H1 (cell line): ENCODE data around the gene NPHS2. TPM values are rescaled to one million over a fixed set of nuclear protein-coding genes. Genes with fewer than 3 reads are reported as not detected.
A peak's percentile ranks its signal among the peaks of the same experiment; 100 is the strongest.

Experiments used
- CTCF ChIA-PET: fragments of 300-600 bp; sonication (Branson Sonifier 250); formaldehyde crosslinking; loops from one replicate; lab custom pipeline; 2021; ENCODE audit not compliant: partially characterized antibody; lab: Charles Lee
- POLR2A ChIA-PET: fragments of 300-600 bp; sonication (Branson Sonifier 250); formaldehyde crosslinking; loops from one replicate; lab custom pipeline; 2021; ENCODE audit warnings: inconsistent platforms; ENCODE audit not compliant: partially characterized antibody; lab: Charles Lee
- DNase-seq, 2 experiments: peaks; one replicate each; pipeline versions ENCODE4 v3.0.0 to v3.0.0-alpha.2; 2010 to 2022; ENCODE audit warnings: low spot score in 2 of 2, low read depth in 1 of 2, mixed read lengths in 1 of 2
- FAIRE-seq: peaks from 2 replicates; lab custom pipeline; 2011; peaks lifted over from hg19 to GRCh38; lab: Jason Lieb, UNC
- H2AFZ ChIP-seq: 2 replicates; pipeline ENCODE4 v1.8.1; 2012; ENCODE audit warnings: low read length, inconsistent platforms
- H2AK5ac ChIP-seq: 2 replicates; pipeline ENCODE4 v1.6.1; 2013; ENCODE audit warnings: low read depth, low read length
- H2BK120ac ChIP-seq: replicated peaks from 2 replicates; pipeline ENCODE3; 2013; ENCODE audit warnings: low read depth, low read length, inconsistent platforms
- H2BK12ac ChIP-seq: 2 replicates; pipeline ENCODE4 v1.6.1; 2013; ENCODE audit warnings: low read depth, low read length
- H2BK15ac ChIP-seq: 2 replicates; pipeline ENCODE4 v1.6.1; 2013; ENCODE audit warnings: low read length
- H2BK20ac ChIP-seq: 2 replicates; pipeline ENCODE4 v1.6.1; 2013; ENCODE audit warnings: low read length
- H2BK5ac ChIP-seq: 2 replicates; pipeline ENCODE4 v1.6.1; 2013; ENCODE audit warnings: low read depth, low read length
- H3K14ac ChIP-seq: 2 replicates; pipeline ENCODE4 v1.6.1; 2013; ENCODE audit warnings: inconsistent platforms; ENCODE audit not compliant: insufficient read length
- H3K18ac ChIP-seq: 2 replicates; pipeline ENCODE4 v1.6.1; 2013; ENCODE audit warnings: low read length; ENCODE audit errors: extremely low read depth
- H3K23ac ChIP-seq: 2 replicates; pipeline ENCODE4 v1.6.1; 2013; ENCODE audit warnings: inconsistent platforms; ENCODE audit not compliant: insufficient read length
- H3K23me2 ChIP-seq: 2 replicates; pipeline ENCODE4 v1.6.1; 2013; ENCODE audit warnings: low read depth, low read length
- H3K27ac ChIP-seq: 2 replicates; pipeline ENCODE4 v1.6.1; 2011; ENCODE audit warnings: low read depth, low read length, inconsistent platforms
- H3K27me3 ChIP-seq, 4 experiments: replicated peaks in 1 of 4; 1 replicate in 1 of 4; 2 replicates in 3 of 4; pipeline versions ENCODE4 v1.6.1 to v1.8.1; 2011 to 2013; ENCODE audit warnings: low read length in 3 of 4, mild to moderate bottlenecking in 3 of 4, inconsistent platforms in 2 of 4, mixed read lengths in 2 of 4, moderate library complexity in 1 of 4; ENCODE audit not compliant: control insufficient read depth in 3 of 4, insufficient read depth in 3 of 4; ENCODE audit errors: extremely low read depth in 1 of 4
- H3K36me3 ChIP-seq, 4 experiments: 2 replicates each; pipeline versions ENCODE4 v1.6.1 to v1.8.1; 2011 to 2013; ENCODE audit warnings: mild to moderate bottlenecking in 4 of 4, low read length in 3 of 4, moderate library complexity in 2 of 4, control low read depth in 1 of 4, inconsistent platforms in 1 of 4; ENCODE audit not compliant: insufficient read depth in 4 of 4, control insufficient read depth in 2 of 4
- H3K4ac ChIP-seq: replicated peaks from 2 replicates; pipeline ENCODE3; 2013; ENCODE audit warnings: low read length, low read depth, mixed read lengths, inconsistent platforms; ENCODE audit not compliant: insufficient read length
- H3K4me1 ChIP-seq, 4 experiments: replicated peaks in 1 of 4; 1 replicate in 1 of 4; 2 replicates in 3 of 4; pipeline versions ENCODE4 v1.6.1 to v1.8.1; 2011 to 2013; ENCODE audit warnings: low read length in 3 of 4, inconsistent platforms in 2 of 4, mixed read lengths in 1 of 4; ENCODE audit not compliant: insufficient read depth in 4 of 4, control insufficient read depth in 3 of 4
- H3K4me2 ChIP-seq, 2 experiments: 2 replicates each; pipeline versions ENCODE4 v1.6.1 to v1.8.1; 2011 to 2013; ENCODE audit warnings: low read depth in 2 of 2, low read length in 2 of 2, control low read depth in 1 of 2, inconsistent platforms in 1 of 2, mild to moderate bottlenecking in 1 of 2; ENCODE audit not compliant: insufficient read depth in 1 of 2
- H3K4me3 ChIP-seq, 4 experiments: fragments of 200-600, 300-600 bp in 1 of 4; sonication (generic), shearing (Covaris generic), sonication (Bioruptor Twin) in 1 of 4; 2 replicates each; pipeline versions ENCODE4 v1.5.1 to v1.8.1; 2011 to 2016; ENCODE audit warnings: low read length in 4 of 4, low read depth in 3 of 4, control low read depth in 2 of 4, inconsistent platforms in 2 of 4, mild to moderate bottlenecking in 2 of 4, mixed read lengths in 1 of 4, moderate library complexity in 1 of 4; ENCODE audit not compliant: insufficient read depth in 2 of 4; ENCODE audit errors: extremely low read depth in 1 of 4
- H3K56ac ChIP-seq: replicated peaks from 2 replicates; pipeline ENCODE3; 2013; ENCODE audit warnings: low read depth, mild to moderate bottlenecking, mixed read lengths, low read length, inconsistent platforms; ENCODE audit not compliant: insufficient read length
- H3K79me1 ChIP-seq: 2 replicates; pipeline ENCODE4 v1.6.1; 2013; ENCODE audit warnings: low read depth, low read length, control low read depth
- H3K79me2 ChIP-seq, 2 experiments: 2 replicates each; pipeline versions ENCODE4 v1.6.1 to v1.8.1; 2012 to 2013; ENCODE audit warnings: low read length in 2 of 2, mild to moderate bottlenecking in 2 of 2, inconsistent platforms in 1 of 2; ENCODE audit not compliant: insufficient read depth in 2 of 2, control insufficient read depth in 1 of 2
- H3K9ac ChIP-seq, 4 experiments: replicated peaks in 1 of 4; 1 replicate in 1 of 4; 2 replicates in 3 of 4; pipeline versions ENCODE4 v1.6.1 to v1.8.1; 2011 to 2013; ENCODE audit warnings: low read depth in 3 of 4, low read length in 3 of 4, control low read depth in 2 of 4, mild to moderate bottlenecking in 2 of 4, moderate library complexity in 2 of 4, inconsistent platforms in 1 of 4; ENCODE audit errors: extremely low read depth in 1 of 4
- H3K9me3 ChIP-seq, 2 experiments: 2 replicates each; pipeline versions ENCODE4 v1.6.1 to v1.8.1; 2012 to 2013; ENCODE audit warnings: mild to moderate bottlenecking in 2 of 2, moderate library complexity in 2 of 2, control low read depth in 1 of 2, inconsistent platforms in 1 of 2, low read depth in 1 of 2, low read length in 1 of 2, mixed read lengths in 1 of 2; ENCODE audit not compliant: insufficient read depth in 2 of 2
- H4K20me1 ChIP-seq, 2 experiments: replicated peaks in 1 of 2; 2 replicates each; pipeline versions ENCODE3 to v1.8.1; 2011 to 2013; ENCODE audit warnings: inconsistent platforms in 2 of 2, low read length in 2 of 2, mild to moderate bottlenecking in 1 of 2; ENCODE audit not compliant: insufficient read depth in 2 of 2, control insufficient read depth in 1 of 2
- H4K5ac ChIP-seq: 2 replicates; pipeline ENCODE4 v1.6.1; 2013; ENCODE audit warnings: low read length, low read depth, mixed read lengths, inconsistent platforms; ENCODE audit not compliant: insufficient read length
- H4K8ac ChIP-seq: 2 replicates; pipeline ENCODE4 v1.8.0; 2013; ENCODE audit warnings: mild to moderate bottlenecking, moderate library complexity, low read length, inconsistent platforms; ENCODE audit not compliant: insufficient read depth; ENCODE audit errors: extremely low read depth
- H4K91ac ChIP-seq: replicated peaks from 2 replicates; pipeline ENCODE3; 2013; ENCODE audit warnings: low read length, mixed read lengths, inconsistent platforms; ENCODE audit not compliant: insufficient read length
- MAFK ChIP-seq: IDR thresholded peaks from 2 replicates; pipeline ENCODE4 v1.6.1; 2012; ENCODE audit warnings: low read depth, mild to moderate bottlenecking, improper control_type of control experiment, low read length
- TEAD4 ChIP-seq: IDR thresholded peaks from 2 replicates; pipeline ENCODE4 v1.6.1; 2012; ENCODE audit warnings: low read depth, low read length, inconsistent platforms, mixed read lengths
- WGBS, 2 experiments: shearing (Covaris generic) in 1 of 2; methylation state at CpG; one replicate each; pipeline versions ENCODE4 v1.1.6 to v1.1.7; 2013 to 2015; ENCODE audit warnings: low lambda C conversion rate in 2 of 2, mixed read lengths in 2 of 2, inconsistent platforms in 1 of 2, low coverage in 1 of 2, missing lambda C conversion rate in 1 of 2; ENCODE audit not compliant: insufficient replicate concordance in 2 of 2, insufficient coverage in 1 of 2, insufficient read length in 1 of 2; ENCODE audit errors: extremely low coverage in 1 of 2, missing lambda C conversion rate in 1 of 2; 5-methylcytosine and 5-hydroxymethylcytosine counted together
- polyA plus RNA-seq, 7 experiments: library from polyadenylated mRNA; depleted of rRNA in 3 of 7; stranded (reverse) in 5 of 7; unstranded in 2 of 7; fragments of >200 nt in 5 of 7; fragments of 200-250 nt in 2 of 7; gene quantifications; 1 replicate in 5 of 7; 2 replicates in 1 of 7; 4 replicates in 1 of 7; pipeline versions ENCODE4 v1.2.1 to v1.2.3, GENCODE V29; 2011 to 2013; ENCODE audit warnings: missing spikeins in 2 of 7, mixed read lengths in 2 of 7
- total RNA-seq: library from RNA; stranded (reverse); fragmentation: NEBNext Ultra II Directional; extraction: Animal tissue kit (Norgen Biotek cat#: 25700); gene quantifications from 2 replicates; pipeline ENCODE4 v1.2.1, GENCODE V29; 2021

Gene NPHS2
- total and polyA plus RNA-seq, 2 of the 8 experiments (the other 6 are each of a cell fraction or from before 2014, with no cell fraction given): not detected

GRCh38 chr1:179550746-179551682, 24.7 kb downstream of the NPHS2 start:
- no peak overlapping the region for H2BK12ac ChIP-seq
- no peak overlapping the region for H4K91ac ChIP-seq
- no peak overlapping the region for H3K4ac ChIP-seq
- H3K56ac ChIP-seq: no peak overlapping the region
- WGBS, 2 experiments: 73% methylated on average over 9 of the region's 9 CpGs; no CpG with 5 or more reads in 1 of the 2 experiments
- no peaks in the 10 kb centered on the region for H3K79me2 ChIP-seq
- H3K27me3 ChIP-seq: no peaks in the 10 kb centered on the region; a peak in 1 of 7 replicates
- no peaks in the 10 kb centered on the region for H3K23me2 ChIP-seq
- no peaks in the 10 kb centered on the region for H3K36me3 ChIP-seq
- no peak overlapping the region for H3K14ac ChIP-seq
- H2BK20ac ChIP-seq: no peak overlapping the region
- no peaks in the 10 kb centered on the region; a peak in 2 of 7 replicates for H3K4me1 ChIP-seq
- no peak overlapping the region for H4K8ac ChIP-seq
- H3K4me3 ChIP-seq: no peak overlapping the region
- H3K79me1 ChIP-seq: no peaks in the 10 kb centered on the region
- no peak for FAIRE-seq
- H3K4me2 ChIP-seq: no peak overlapping the region
- no peaks in the 10 kb centered on the region for H4K20me1 ChIP-seq
- CTCF ChIA-PET: interaction anchor here (0.9 kb wide), 1 partner anchor 155 kb away, joined by 3 read pairs; no protein-coding TSS in a partner anchor
- POLR2A ChIA-PET: no interaction called here
- H3K27ac ChIP-seq: no peak overlapping the region
- H2BK15ac ChIP-seq: no peak overlapping the region
- H2BK120ac ChIP-seq: no peak overlapping the region
- H3K23ac ChIP-seq: no peak overlapping the region
- H4K5ac ChIP-seq: no peak overlapping the region
- H2AK5ac ChIP-seq: no peak overlapping the region
- 0 out of 2 replicates have a peak, but pooled peaks have one; percentile 11 for TF ChIP-seq MAFK
- no peak for TF ChIP-seq TEAD4
- TF ChIP-seq, all 59 proteins: peak for 1
- no peak for DNase-seq
- Histone ChIP-seq H3K18ac (no peak overlapping the region), H2BK5ac (no peak overlapping the region), H3K9ac (no peak overlapping the region), H2AFZ (0 out of 2 replicates have a peak overlapping the region, but pooled peaks have one; percentile 1), H3K9me3 (no peaks in the 10 kb centered on the region; a peak in 1 of 4 replicates)
